CD4-positive, alpha-beta T cell (primary cell): ENCODE results near the gene NEO1. TPM values are rescaled to one million over a fixed set of nuclear protein-coding genes. Genes with fewer than 3 reads are reported as not detected.

Experiments
- ATAC-seq: fragments of 200-7000 bp; cut with Tn5 transposase; one replicate; pipeline ENCODE4 v1.10.0; 2022; ENCODE audit warnings: mild to moderate bottlenecking; ENCODE audit not compliant: poor library complexity
- CTCF ChIA-PET: fragments of 350-600 bp; sonication (Branson Sonifier 250); formaldehyde crosslinking; loops from one replicate; lab custom pipeline; 2021; ENCODE audit warnings: antibody characterized with exemption, inconsistent platforms; lab: Charles Lee
- POLR2A ChIA-PET: fragments of 350-600 bp; sonication (Branson Sonifier 250); formaldehyde crosslinking; loops from one replicate; lab custom pipeline; 2021; ENCODE audit warnings: antibody characterized with exemption, inconsistent platforms; lab: Charles Lee
- DNase-seq, 14 experiments: peaks; one replicate each; pipeline ENCODE4 v3.0.0-alpha.2; 2013 to 2020; ENCODE audit warnings: mixed read lengths in 2 of 14
- H3K27ac ChIP-seq, 2 donors: one replicate each; pipeline versions ENCODE4 v1.5.1 to v1.7.0; 2013; ENCODE audit warnings: low read length in 2 of 2, low read depth in 1 of 2, mild to moderate bottlenecking in 1 of 2
- H3K27me3 ChIP-seq, 2 experiments: 1 replicate in 1 of 2; 2 replicates in 1 of 2; pipeline versions ENCODE4 v1.6.1 to v1.7.0; 2013; ENCODE audit warnings: low read length in 2 of 2, control low read depth in 1 of 2, mild to moderate bottlenecking in 1 of 2, moderate library complexity in 1 of 2; ENCODE audit not compliant: insufficient read depth in 2 of 2, control insufficient read depth in 1 of 2
- H3K36me3 ChIP-seq: one replicate; pipeline ENCODE4 v1.6.1; 2013; ENCODE audit warnings: low read length, control low read depth; ENCODE audit not compliant: insufficient read depth
- H3K4me1 ChIP-seq: one replicate; pipeline ENCODE4 v1.6.1; 2013; ENCODE audit warnings: low read length, control low read depth; ENCODE audit not compliant: insufficient read depth
- H3K4me3 ChIP-seq: one replicate; pipeline ENCODE4 v1.5.1; 2013; ENCODE audit warnings: mild to moderate bottlenecking, low read length, moderate library complexity
- H3K9me3 ChIP-seq, 2 experiments: 1 replicate in 1 of 2; 2 replicates in 1 of 2; pipeline versions ENCODE4 v1.6.1 to v1.7.0; 2013; ENCODE audit warnings: low read length in 2 of 2, mild to moderate bottlenecking in 2 of 2, control low read depth in 1 of 2, moderate library complexity in 1 of 2; ENCODE audit not compliant: control insufficient read depth in 1 of 2, insufficient read depth in 1 of 2
- H3K27ac Mint-ChIP-seq: one replicate; pipeline ENCODE4 v1.8.0; 2020; ENCODE audit warnings: mixed read lengths
- H3K27me3 Mint-ChIP-seq: one replicate; pipeline ENCODE4 v1.8.0; 2021; ENCODE audit warnings: mixed read lengths
- H3K36me3 Mint-ChIP-seq: one replicate; pipeline ENCODE4 v1.8.0; 2021; ENCODE audit warnings: low read depth, mixed read lengths
- H3K4me1 Mint-ChIP-seq: one replicate; pipeline ENCODE4 v1.8.0; 2021; ENCODE audit warnings: low read depth, mixed read lengths
- H3K4me3 Mint-ChIP-seq: one replicate; pipeline ENCODE4 v1.8.0; 2020; ENCODE audit warnings: mild to moderate bottlenecking, mixed read lengths
- H3K9me3 Mint-ChIP-seq: one replicate; pipeline ENCODE4 v1.8.0; 2020; ENCODE audit warnings: mixed read lengths
- intact Hi-C, 2 experiments: fragments of 100-400 bp; cut with DNase I in 1 of 2; cut with micrococcal nuclease in 1 of 2; formaldehyde crosslinking; loops; one replicate each; pipeline versions ENCODE4 v1.15.1 to v1.9.0; 2023 to 2025; cut with DNase I, micrococcal nuclease
- total RNA-seq, 174 experiments: library from RNA in 2 of 174; stranded (reverse) in 2 of 174; gene quantifications; one replicate each; pipeline ENCODE4 v1.2.3 and lab custom pipeline; 2021 to 2026
- TF ChIP-seq, protein P1 (sequence below): fragments of 200-600 bp; IDR thresholded peaks from one replicate; pipeline ENCODE4 v1.8.0; 2022; ENCODE audit warnings: antibody characterized with exemption, mild to moderate bottlenecking

The NEO1 gene
- total RNA-seq, 2 experiments from 2014 or later = 6.0 to 8.0 TPM

DNA sequence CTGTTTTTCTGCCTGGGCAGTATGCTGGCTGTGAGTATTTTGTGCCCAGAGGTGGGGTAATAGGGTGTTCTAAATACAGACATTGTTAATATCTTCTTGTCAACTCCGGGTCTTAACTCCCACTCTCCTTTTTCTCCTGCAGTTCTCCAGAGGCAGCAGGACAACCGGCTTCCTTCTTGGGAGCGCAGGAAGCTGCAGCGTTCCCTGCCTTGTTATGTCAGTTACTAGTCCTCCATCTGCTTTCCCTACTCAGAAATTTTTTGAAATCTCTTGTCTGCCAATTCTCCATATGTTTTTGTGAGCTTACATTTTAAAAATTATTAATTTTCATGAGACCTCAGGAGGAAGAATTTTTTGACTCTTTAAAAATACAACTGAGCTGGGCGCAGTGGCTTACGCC lies 67.2 kb downstream of the NEO1 start:
- Histone ChIP-seq H3K27me3 (no peaks in the 10 kb centered on the region), H3K27ac (no peak overlapping the region), H3K4me3 (no peak overlapping the region), H3K4me1 (no peaks in the 10 kb centered on the region), H3K9me3 (no peaks in the 10 kb centered on the region), H3K36me3 (no peaks in the 10 kb centered on the region)
- DNase-seq (no peak), ATAC-seq (no peak)
- Mint-ChIP-seq H3K9me3 (no peaks in the 10 kb centered on the region), H3K27ac (no peak overlapping the region), H3K27me3 (peaks cover 7% of the 10 kb centered on the region), H3K36me3 (peaks cover 14% of the 10 kb centered on the region), H3K4me1 (no peaks in the 10 kb centered on the region), H3K4me3 (no peak overlapping the region)
- TF ChIP-seq, protein P1, sequence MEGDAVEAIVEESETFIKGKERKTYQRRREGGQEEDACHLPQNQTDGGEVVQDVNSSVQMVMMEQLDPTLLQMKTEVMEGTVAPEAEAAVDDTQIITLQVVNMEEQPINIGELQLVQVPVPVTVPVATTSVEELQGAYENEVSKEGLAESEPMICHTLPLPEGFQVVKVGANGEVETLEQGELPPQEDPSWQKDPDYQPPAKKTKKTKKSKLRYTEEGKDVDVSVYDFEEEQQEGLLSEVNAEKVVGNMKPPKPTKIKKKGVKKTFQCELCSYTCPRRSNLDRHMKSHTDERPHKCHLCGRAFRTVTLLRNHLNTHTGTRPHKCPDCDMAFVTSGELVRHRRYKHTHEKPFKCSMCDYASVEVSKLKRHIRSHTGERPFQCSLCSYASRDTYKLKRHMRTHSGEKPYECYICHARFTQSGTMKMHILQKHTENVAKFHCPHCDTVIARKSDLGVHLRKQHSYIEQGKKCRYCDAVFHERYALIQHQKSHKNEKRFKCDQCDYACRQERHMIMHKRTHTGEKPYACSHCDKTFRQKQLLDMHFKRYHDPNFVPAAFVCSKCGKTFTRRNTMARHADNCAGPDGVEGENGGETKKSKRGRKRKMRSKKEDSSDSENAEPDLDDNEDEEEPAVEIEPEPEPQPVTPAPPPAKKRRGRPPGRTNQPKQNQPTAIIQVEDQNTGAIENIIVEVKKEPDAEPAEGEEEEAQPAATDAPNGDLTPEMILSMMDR = no peak
- ChIA-PET CTCF (no interaction called here), POLR2A (no interaction called here)
- intact Hi-C loops = no loop called here

DNA sequence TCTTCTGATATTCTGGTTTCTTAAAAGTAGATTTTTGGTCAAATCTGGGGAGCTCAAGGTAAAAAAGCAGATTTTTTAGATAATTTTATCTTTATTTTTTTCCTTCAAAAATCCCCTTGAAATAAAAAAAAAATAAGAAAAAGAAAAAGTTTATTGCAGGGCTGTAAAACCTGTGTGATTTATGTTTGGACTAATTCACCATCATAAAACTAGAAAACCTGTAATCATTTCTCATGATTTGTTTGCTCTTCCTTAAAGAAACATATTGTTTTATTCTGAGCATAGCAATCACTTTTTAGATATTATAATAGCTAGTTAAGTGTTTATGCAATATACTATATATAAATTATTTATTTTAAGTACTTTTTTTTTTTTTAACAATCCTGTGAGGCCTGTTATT lies 68.0 kb downstream of the NEO1 start:
- TF ChIP-seq, protein P1 = no peak
- intact Hi-C loops = no loop called here
- H3K9me3 Mint-ChIP-seq = no peaks in the 10 kb centered on the region
- no peaks in the 10 kb centered on the region for H3K9me3 ChIP-seq
- no peak for ATAC-seq
- H3K36me3 ChIP-seq = no peaks in the 10 kb centered on the region
- H3K4me3 Mint-ChIP-seq = no peak overlapping the region
- CTCF ChIA-PET = no interaction called here
- no peaks in the 10 kb centered on the region for H3K4me1 ChIP-seq
- DNase-seq = no peak
- no peak overlapping the region for H3K4me3 ChIP-seq
- H3K36me3 Mint-ChIP-seq = peaks cover 14% of the 10 kb centered on the region
- H3K27ac ChIP-seq = no peak overlapping the region
- peaks cover 7% of the 10 kb centered on the region for H3K27me3 Mint-ChIP-seq
- no peak overlapping the region for H3K27ac Mint-ChIP-seq
- H3K4me1 Mint-ChIP-seq = no peaks in the 10 kb centered on the region
- POLR2A ChIA-PET = interaction anchor here (0.7 kb wide), 1 partner anchor 130 kb away, joined by 3 read pairs; no protein-coding TSS in a partner anchor
- no peaks in the 10 kb centered on the region for H3K27me3 ChIP-seq

DNA sequence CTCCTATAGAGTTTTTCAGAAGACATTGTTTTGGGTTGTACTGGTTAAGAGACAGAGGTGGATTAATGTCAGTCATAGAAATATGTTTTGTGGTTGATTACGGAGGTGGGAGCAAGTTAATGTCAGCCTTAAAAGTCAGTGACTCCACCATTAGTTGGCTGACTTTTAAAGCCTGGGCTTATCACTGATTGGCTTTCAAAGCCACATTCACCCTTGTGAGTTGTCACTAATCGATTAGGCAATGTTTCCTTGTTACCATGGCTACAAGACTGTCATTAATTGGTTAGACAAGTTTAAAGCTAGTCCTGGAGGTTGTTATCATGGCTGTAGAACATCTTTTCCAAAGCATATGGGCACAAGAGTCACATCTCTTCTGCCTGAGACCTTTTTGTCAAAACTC lies 73.0 kb downstream of the NEO1 start:
- DNase-seq (no peak), ATAC-seq (no peak)
- Mint-ChIP-seq H3K27ac (no peak overlapping the region), H3K27me3 (peaks cover 7% of the 10 kb centered on the region), H3K36me3 (peaks cover 4% of the 10 kb centered on the region), H3K9me3 (no peaks in the 10 kb centered on the region), H3K4me3 (no peak overlapping the region), H3K4me1 (no peaks in the 10 kb centered on the region)
- Histone ChIP-seq H3K36me3 (no peaks in the 10 kb centered on the region), H3K9me3 (no peaks in the 10 kb centered on the region), H3K4me1 (no peaks in the 10 kb centered on the region), H3K27ac (no peak overlapping the region), H3K4me3 (no peak overlapping the region), H3K27me3 (no peaks in the 10 kb centered on the region)
- ChIA-PET CTCF (no interaction called here), POLR2A (no interaction called here)
- intact Hi-C loops = no loop called here
- TF ChIP-seq, protein P1 = no peak
